Ishikawa (cell line): ENCODE measurements around the gene GAS2.

Experiments used
- CEBPB ChIP-seq: IDR thresholded peaks from 2 replicates; pipeline ENCODE4 v1.6.1; 2012
- CREB1 ChIP-seq: IDR thresholded peaks from 2 replicates; pipeline ENCODE4 v1.6.1; 2012; ENCODE audit warnings: low read depth
- EGR1 ChIP-seq: IDR thresholded peaks from 2 replicates; pipeline ENCODE4 v1.6.1; 2012
- EP300 ChIP-seq: IDR thresholded peaks from 2 replicates; pipeline ENCODE4 v1.6.1; 2012; ENCODE audit warnings: borderline replicate concordance
- FOXM1 ChIP-seq: IDR thresholded peaks from 2 replicates; pipeline ENCODE4 v1.6.1; 2012; ENCODE audit warnings: low read depth, borderline replicate concordance
- NFIC ChIP-seq: IDR thresholded peaks from 2 replicates; pipeline ENCODE4 v1.6.1; 2012
- RAD21 ChIP-seq: IDR thresholded peaks from 2 replicates; pipeline ENCODE4 v1.6.1; 2012; ENCODE audit warnings: low read depth
- TAF1 ChIP-seq: IDR thresholded peaks from 2 replicates; pipeline ENCODE4 v1.6.1; 2012; ENCODE audit warnings: low read depth, mild to moderate bottlenecking
- TCF12 ChIP-seq: IDR thresholded peaks from 2 replicates; pipeline ENCODE4 v1.6.1; 2012; ENCODE audit warnings: low read depth
- TEAD4 ChIP-seq: IDR thresholded peaks from 2 replicates; pipeline ENCODE4 v1.6.1; 2012
- YY1 ChIP-seq: IDR thresholded peaks from 2 replicates; pipeline ENCODE4 v1.6.1; 2012; ENCODE audit warnings: low read depth
- ZBTB7A ChIP-seq: IDR thresholded peaks from 2 replicates; pipeline ENCODE4 v1.6.1; 2012; ENCODE audit warnings: low read depth
- TF ChIP-seq, protein P1 (sequence below): IDR thresholded peaks from 2 replicates; pipeline ENCODE4 v1.6.1; 2012
- TF ChIP-seq, protein P2 (sequence below): IDR thresholded peaks from 2 replicates; pipeline ENCODE4 v1.6.1; 2012; ENCODE audit warnings: low read depth, mild to moderate bottlenecking
- TF ChIP-seq, protein P3 (sequence below): IDR thresholded peaks from 2 replicates; pipeline ENCODE4 v1.6.1; 2012

Gene GAS2

DNA sequence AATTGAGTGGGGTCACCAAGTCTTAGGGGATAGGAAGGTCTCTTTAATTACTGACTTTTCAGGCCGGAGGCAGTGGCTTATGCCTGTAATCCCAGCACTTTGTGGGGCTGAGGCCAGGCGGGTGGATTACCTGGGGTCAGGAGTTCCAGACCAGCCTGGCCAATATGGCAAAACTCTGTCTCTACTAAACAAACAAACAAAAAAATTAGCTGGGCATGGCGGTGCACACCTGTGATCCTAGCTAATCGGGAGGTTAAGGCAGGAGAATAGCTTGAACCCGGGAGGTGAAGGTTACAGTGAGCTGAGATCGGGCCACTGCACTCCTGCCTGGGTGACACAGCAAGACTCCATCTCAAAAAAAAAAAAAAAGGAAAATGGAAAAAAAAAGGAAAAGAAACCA lies 39.0 kb upstream of the GAS2 start:
- TF ChIP-seq, protein P1, sequence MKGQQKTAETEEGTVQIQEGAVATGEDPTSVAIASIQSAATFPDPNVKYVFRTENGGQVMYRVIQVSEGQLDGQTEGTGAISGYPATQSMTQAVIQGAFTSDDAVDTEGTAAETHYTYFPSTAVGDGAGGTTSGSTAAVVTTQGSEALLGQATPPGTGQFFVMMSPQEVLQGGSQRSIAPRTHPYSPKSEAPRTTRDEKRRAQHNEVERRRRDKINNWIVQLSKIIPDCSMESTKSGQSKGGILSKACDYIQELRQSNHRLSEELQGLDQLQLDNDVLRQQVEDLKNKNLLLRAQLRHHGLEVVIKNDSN, result no peak
- no peak for TF ChIP-seq NFIC
- TF ChIP-seq EGR1, result no peak
- TF ChIP-seq ZBTB7A, result no peak
- TF ChIP-seq CEBPB, result no peak
- no peak for TF ChIP-seq FOXM1
- no peak for TF ChIP-seq TAF1
- no peak for TF ChIP-seq RAD21
- TF ChIP-seq, protein P2, sequence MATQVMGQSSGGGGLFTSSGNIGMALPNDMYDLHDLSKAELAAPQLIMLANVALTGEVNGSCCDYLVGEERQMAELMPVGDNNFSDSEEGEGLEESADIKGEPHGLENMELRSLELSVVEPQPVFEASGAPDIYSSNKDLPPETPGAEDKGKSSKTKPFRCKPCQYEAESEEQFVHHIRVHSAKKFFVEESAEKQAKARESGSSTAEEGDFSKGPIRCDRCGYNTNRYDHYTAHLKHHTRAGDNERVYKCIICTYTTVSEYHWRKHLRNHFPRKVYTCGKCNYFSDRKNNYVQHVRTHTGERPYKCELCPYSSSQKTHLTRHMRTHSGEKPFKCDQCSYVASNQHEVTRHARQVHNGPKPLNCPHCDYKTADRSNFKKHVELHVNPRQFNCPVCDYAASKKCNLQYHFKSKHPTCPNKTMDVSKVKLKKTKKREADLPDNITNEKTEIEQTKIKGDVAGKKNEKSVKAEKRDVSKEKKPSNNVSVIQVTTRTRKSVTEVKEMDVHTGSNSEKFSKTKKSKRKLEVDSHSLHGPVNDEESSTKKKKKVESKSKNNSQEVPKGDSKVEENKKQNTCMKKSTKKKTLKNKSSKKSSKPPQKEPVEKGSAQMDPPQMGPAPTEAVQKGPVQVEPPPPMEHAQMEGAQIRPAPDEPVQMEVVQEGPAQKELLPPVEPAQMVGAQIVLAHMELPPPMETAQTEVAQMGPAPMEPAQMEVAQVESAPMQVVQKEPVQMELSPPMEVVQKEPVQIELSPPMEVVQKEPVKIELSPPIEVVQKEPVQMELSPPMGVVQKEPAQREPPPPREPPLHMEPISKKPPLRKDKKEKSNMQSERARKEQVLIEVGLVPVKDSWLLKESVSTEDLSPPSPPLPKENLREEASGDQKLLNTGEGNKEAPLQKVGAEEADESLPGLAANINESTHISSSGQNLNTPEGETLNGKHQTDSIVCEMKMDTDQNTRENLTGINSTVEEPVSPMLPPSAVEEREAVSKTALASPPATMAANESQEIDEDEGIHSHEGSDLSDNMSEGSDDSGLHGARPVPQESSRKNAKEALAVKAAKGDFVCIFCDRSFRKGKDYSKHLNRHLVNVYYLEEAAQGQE, result no peak
- TF ChIP-seq CREB1, result no peak
- TF ChIP-seq EP300, result no peak
- no peak for TF ChIP-seq YY1
- TF ChIP-seq, protein P3, sequence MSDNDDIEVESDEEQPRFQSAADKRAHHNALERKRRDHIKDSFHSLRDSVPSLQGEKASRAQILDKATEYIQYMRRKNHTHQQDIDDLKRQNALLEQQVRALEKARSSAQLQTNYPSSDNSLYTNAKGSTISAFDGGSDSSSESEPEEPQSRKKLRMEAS, result no peak
- TF ChIP-seq TEAD4, result no peak
- TF ChIP-seq TCF12, result no peak

DNA sequence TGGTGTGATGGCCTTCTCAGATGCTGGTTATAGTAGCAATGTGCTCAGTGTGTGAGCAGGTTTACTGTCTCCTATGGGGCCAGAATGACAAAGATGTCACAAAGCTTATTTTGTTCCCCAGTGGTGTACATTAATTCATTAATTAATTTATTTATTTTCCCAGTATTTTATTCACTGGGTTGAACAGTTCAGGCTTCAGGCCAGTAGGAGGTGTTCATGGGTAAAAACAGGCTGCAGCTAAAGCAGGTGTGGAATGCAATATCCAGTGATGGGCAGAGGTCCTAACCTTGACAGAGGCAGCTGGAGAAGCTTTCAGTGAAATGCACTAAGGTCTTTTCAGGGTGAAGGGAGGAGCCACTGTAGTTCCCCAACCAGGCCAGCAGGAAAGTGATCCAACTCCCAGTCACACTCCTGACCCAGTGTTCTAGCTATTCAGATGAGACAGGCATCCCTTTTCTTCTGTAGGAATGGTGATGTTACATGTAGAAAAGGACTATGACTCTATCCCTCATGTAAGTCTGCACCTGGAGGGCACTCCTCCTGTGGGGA lies 33.0 kb upstream of the GAS2 start:
- no peak for TF ChIP-seq EP300
- TF ChIP-seq EGR1, result no peak

DNA sequence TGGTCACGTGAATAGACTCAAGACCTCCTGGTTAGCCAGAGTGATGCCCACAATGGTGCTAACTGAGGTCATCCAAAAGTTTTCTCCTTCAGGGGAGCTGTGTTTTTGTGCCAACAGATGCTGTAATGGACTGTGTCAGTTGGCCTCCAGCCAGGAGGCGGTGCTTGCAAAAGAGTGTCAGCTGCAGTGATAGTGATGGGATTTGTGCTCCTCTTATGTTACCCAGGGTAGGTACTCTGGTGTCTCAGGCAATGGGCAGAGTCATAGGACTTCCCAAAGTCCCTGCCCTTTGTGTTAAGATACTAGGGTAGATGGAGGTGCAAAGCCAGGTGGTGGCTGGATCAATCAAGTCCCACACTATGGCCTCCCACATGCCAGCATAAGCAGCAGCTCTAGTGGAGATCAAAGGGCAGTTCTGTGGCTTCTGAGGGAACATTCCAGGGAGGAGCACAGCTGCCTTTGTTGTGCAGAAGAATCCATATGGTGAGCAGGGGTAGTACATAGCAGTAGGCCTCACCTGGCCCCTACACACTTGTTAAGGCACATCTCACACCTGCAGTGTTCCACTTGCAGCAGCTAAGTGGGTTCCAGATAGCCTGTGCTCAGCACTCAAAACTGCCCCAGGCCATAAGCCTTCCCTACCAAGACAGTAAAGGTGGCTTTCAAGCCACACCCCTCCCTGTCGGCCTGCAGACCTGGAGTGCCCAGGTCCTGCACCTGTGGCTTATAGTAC lies 31.3 kb upstream of the GAS2 start:
- TF ChIP-seq, protein P3, result no peak
- TF ChIP-seq CEBPB, result no peak
- TF ChIP-seq, protein P1, result no peak
- no peak for TF ChIP-seq ZBTB7A
- TF ChIP-seq YY1, result no peak
- no peak for TF ChIP-seq TCF12
- no peak for TF ChIP-seq FOXM1
- TF ChIP-seq TAF1, result no peak
- TF ChIP-seq, protein P2, result no peak
- no peak for TF ChIP-seq RAD21
- TF ChIP-seq CREB1, result no peak
- no peak for TF ChIP-seq NFIC
- TF ChIP-seq EP300, result no peak
- no peak for TF ChIP-seq TEAD4
- no peak for TF ChIP-seq EGR1

DNA sequence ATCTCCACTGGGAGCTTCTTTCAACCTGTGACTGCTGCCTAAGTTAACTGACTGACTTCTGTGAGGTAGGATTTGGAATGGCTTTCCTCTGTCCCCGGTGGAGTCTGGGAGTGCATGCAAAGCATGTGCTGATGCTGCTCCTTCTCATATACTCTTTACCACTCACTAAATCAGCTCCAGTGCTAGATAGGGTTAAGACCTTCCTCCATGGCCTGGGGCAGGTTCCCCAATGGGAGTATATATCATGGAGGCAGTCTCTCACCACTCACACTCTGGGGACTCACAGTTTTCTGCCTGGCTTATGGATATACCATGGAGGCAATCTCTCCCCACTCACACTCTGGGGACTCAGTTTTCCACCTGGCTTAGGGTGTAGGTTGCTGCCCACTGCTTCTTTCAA lies 30.7 kb upstream of the GAS2 start:
- TF ChIP-seq EP300 (no peak), TEAD4 (no peak), NFIC (no peak), FOXM1 (no peak), YY1 (no peak), EGR1 (no peak)

DNA sequence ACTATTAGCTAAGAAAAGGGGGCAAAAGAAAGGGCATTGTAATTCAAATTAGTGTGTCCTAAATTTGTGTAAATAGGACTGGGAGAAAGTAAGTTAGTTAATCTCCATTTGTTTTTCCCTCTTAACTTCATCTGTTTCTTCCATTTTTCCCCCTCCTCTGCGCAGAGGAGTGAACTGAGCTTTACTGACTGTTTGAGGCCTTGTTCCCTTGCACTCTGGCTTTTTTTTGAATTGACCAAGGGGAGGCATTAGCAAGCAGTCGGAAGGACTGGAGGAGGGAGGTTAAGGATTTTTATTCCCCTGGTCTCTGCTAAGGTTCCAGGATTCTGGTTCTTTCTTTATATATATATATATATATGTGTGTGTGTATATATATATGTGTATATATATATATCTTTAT lies 25.5 kb upstream of the GAS2 start:
- TF ChIP-seq TCF12 (no peak), RAD21 (no peak), FOXM1 (no peak), CREB1 (no peak), EP300 (no peak), TEAD4 (no peak), YY1 (no peak), EGR1 (no peak), ZBTB7A (no peak), TAF1 (no peak), CEBPB (no peak), NFIC (no peak)
- TF ChIP-seq, protein P1, result no peak
- TF ChIP-seq, protein P3, result no peak
- TF ChIP-seq, protein P2, result no peak
